HG02885 (cell line): ENCODE data around the gene KRTAP2-1.
"Not testable (repeated sequence)": the region's sequence is repeated elsewhere in the genome, so short reads cannot be mapped to it uniquely, and the experiment has no call there.

Experiments
- ATAC-seq: cut with Tn5 transposase; IDR thresholded peaks from one replicate; pipeline ENCODE4 v1.9.1; 2021; ENCODE audit warnings: mild to moderate bottlenecking; ENCODE audit not compliant: unreplicated experiment, poor library complexity

KRTAP2-1 gene

GRCh38 chr17:41058741-41059140 is 11.6 kb upstream of the KRTAP2-1 start:
- ATAC-seq = no peak

DNA sequence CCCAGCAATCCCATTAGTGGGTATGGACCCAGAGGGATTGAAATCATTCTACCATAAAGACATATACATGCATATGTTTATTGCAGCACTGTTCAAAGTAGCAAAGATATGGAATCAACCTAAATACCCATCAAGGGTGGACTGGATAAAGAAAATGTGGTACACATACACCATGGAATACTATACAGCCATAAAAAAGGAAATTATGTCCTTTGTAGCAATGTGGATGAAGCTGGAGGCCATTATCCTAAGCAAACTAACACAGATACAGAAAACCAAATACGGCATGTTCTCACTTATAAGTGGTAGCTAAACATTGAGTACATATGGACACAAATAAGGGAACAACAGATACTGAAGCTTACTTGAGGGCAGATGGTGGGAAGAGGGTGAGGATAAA is 10.4 kb upstream of the KRTAP2-1 start:
- ATAC-seq = no peak

- not testable (repeated sequence) for ATAC-seq
These were observed 8.0 kb upstream of the KRTAP2-1 start, which contains the start of gene KRTAP2-2 for GRCh38 chr17:41055130-41055529. Gene KRTAP2-2, minus strand, starts transcription at chr17:41055230. Its CDS starts 19 bp downstream, at chr17:41055211.

- not testable (repeated sequence) for ATAC-seq
These were observed 7.4 kb upstream of the KRTAP2-1 start for GRCh38 chr17:41054556-41054955.

- no peak for ATAC-seq
These were observed 6.9 kb upstream of the KRTAP2-1 start for GRCh38 chr17:41054025-41054424.

- ATAC-seq = no peak
These were observed 5.5 kb upstream of the KRTAP2-1 start for GRCh38 chr17:41052566-41052965.

GRCh38 chr17:41049110-41049509 is 2.0 kb upstream of the KRTAP2-1 start:
- ATAC-seq = no peak

DNA sequence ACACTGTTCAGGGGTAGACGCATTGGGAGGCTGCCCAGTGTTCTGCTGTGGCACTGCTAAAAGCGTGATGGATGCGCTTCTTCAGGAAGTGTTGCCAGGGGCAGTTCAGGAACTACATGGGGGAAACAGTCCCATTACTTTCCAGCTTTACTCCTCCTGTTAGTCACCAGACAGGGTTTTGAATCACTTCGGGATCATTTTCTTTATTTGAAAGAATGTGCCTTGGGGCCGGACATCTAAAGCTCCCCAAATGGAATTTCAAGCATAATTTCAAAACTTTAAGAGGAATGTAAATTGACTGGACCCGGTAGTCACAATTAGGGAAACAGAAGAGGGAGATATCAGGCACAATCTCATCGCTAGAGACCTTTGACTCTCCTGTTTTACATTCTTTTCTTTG is 1.3 kb upstream of the KRTAP2-1 start:
- no peak for ATAC-seq

GRCh38 chr17:41042953-41043352 is 4.2 kb downstream of the KRTAP2-1 start:
- ATAC-seq = no peak

DNA sequence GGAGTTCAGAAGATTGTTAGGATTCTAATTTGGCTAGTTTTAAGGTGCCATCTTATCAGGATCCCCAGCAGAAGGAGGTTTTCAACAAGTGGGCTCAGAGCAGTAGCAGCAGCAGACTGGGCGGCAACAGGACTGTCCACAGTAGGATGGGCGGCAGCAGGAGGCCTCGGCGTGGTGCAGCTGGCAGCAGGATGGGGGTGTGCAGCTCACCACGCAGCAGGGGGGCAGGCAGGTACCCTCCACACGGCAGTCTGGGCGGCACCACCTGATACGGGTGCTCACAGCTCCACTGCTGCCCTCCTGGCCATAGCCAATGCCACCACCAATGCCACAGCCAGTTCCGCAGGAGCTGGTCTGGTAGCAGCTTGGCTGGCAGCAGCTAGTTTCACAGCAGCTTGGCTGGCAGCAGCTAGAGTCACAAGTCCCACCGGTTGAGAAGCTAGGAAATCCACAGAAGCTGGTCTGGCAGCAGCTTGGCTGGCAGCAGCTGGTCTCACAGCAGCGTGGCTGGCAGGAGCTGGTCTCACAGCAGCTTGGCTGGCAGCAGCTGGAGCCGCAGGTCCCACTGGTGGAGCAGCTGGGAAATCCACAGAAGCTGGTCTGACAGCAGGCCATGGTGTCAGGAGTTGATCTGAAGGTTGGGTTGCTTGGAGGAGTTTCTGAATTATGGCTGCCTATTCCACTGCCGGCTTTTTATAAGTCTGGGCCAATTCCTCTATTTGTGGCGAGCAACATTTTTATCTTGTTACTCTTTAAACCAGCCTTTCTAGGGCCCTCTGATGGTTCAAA is 6.1 kb downstream of the KRTAP2-1 start, which contains the start of gene KRTAP1-1:
TSS of gene KRTAP1-1 (minus strand) at position 668 of the 789 bp plus-strand sequence. CDS start at position 615, 53 bp downstream.
- not testable (repeated sequence) for ATAC-seq

- ATAC-seq = no peak
These were observed 9.2 kb downstream of the KRTAP2-1 start for GRCh38 chr17:41037853-41038350.

GRCh38 chr17:41034346-41034935 is 12.7 kb downstream of the KRTAP2-1 start, which contains the start of gene KRTAP1-3:
Gene KRTAP1-3, minus strand, starts transcription at chr17:41034874. Its CDS starts 53 bp downstream, at chr17:41034821.
- ATAC-seq = not testable (repeated sequence)

DNA sequence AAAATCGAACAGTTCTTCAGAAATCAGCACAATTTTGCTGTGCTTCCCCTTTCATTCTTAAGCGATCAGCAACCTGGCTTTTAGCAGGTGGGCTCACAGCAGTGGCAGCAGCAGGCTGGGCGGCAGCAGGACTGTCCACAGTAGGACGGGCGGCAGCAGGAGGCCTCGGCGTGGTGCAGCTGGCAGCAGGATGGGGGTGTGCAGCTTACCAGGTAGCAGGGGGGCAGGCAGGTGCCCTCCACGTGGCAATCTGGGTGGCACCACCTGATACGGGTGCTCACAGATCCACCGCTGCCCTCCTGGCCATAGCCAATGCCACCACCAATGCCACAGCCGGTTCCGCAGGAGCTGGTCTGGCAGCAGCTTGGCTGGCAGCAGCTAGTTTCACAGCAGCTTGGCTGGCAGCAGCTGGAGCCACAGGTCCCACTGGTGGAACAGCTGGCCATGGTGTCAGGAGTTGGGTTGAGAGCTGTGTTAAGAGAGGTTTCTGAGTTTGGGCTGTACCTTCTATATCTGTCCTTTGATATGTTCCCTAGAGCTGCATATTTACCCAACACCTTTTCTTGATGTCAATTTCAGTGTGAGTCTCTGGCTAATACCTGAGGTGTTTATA is 17.4 kb downstream of the KRTAP2-1 start, which contains the start of gene KRTAP1-4:
TSS of gene KRTAP1-4 (minus strand) at position 563 of the 613 bp plus-strand sequence. CDS start at position 446, 117 bp downstream.
- ATAC-seq = no peak

GRCh38 chr17:41026715-41027471 is 20.2 kb downstream of the KRTAP2-1 start, which contains the start of gene KRTAP1-5:
Gene KRTAP1-5, minus strand, starts transcription at chr17:41027208. Its CDS starts 53 bp downstream, at chr17:41027155.
- ATAC-seq = no peak

DNA sequence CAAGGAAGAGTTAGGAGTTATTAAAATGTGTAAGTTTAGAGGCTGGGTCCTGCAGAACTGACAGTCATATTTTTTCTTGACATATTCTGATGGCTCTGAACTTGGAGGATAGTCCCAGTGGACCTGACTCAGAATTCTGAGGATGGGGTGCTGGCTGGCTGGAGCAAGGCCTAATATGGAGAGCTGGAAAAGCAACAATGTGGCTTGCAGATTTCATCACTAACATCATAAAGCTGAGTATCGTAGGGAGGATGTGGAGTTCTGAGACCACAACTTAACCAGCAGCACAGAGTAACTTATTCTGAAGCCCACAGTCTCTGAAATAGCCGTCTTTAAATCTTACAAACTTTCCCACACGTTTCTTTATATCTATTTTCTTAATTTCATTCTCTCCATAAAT is 22.4 kb downstream of the KRTAP2-1 start:
- ATAC-seq = no peak

DNA sequence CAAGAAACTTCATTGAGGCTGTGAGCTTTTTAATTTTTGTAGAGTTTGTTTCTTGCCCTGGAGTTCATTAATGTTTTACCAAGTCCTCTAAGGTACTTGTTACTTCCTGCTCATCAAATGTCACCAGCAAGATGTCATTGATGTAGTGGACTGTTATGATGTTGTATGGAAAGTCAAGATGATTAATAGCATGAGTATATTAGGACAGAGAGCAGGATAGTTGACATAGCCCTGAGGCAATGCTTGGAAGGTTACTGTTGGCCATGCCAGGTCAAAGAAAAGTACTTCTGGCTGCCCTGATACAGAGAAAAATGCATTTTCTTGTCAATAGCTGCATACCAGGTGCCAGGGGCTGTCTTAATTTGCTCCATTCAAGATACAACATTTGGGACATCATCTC is 26.8 kb downstream of the KRTAP2-1 start:
- ATAC-seq = no peak

DNA sequence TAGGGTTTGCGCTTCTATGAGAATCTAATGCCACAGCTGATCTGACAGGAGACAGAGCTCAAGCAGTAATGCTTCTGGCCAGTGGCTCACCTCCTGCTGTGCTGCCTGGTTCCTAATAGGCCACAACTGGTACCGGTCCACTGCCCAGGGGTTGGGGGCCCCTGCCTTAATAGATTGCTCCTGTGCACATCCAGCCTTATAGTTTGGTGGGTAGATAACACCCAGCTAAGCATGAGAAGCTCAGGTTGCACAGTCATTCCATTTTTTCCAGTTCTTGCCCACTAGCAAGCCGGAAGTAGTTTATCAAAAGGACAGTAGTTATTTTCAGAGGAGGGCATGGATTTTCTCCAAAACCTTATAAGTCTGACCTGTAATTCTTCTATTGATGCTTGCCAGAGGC is 27.7 kb downstream of the KRTAP2-1 start:
- no peak for ATAC-seq

DNA sequence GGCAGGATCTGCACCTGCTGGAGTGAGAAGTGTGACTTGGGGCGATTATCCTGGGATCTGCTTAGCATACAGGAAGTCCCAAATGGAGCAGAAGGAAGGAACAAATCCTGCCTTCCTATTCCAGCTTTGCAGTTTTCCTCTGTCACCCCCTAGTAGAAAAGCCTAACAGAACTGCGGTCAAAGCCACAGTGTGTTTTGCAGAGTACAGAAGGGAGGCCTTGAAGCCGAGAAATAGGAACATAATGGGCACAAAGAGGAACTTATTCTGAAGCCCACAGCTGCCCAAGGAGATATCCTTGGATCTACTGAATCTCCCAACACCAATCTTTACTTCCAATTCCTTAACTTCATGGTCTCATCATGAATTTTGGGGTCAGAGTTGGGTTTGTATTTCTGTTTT is 28.6 kb downstream of the KRTAP2-1 start:
- ATAC-seq = no peak

DNA sequence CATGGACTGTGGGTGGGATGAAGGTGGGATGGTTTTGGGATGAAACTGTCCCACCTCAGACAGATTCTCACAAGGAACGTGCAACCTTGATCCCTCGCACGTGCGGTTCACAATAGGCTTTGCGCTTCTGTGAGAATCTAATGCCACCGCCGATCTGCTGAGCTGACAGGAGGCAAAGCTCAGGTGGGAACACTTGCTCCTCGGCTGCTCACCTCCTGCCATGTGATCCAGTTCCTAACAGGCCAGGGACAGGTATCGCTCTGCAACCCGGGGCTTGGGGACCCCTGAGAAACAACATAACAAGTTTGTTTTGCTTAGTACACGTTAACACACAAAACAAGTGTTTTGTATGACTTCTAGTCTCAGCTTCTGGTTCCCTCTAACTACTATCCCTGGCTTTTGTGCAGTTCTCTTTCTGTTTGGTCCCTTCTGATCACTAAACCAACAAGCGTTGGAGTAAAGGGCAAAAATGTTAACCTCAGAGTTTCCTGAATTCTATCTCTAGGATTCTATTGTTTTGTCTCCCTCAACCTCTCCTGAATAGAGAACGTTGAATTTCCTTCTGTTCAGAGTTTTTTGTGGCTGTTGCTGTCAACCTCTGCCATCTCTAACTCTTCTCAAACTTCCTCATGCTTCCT is 30.4 kb downstream of the KRTAP2-1 start:
- ATAC-seq = no peak
